IPS-18a (cell line): ENCODE results near the gene REV1.
A peak's percentile ranks its signal among the peaks of the same experiment; 100 is the strongest.

Experiments used
- H3K27ac ChIP-seq: one replicate; pipeline ENCODE4 v1.5.1; 2013; ENCODE audit warnings: low read length
- H3K27me3 ChIP-seq: one replicate; pipeline ENCODE4 v1.6.1; 2013; ENCODE audit warnings: mild to moderate bottlenecking, low read length; ENCODE audit not compliant: control insufficient read depth, insufficient read depth
- H3K36me3 ChIP-seq: one replicate; pipeline ENCODE4 v1.6.1; 2013; ENCODE audit warnings: low read depth, low read length; ENCODE audit not compliant: control insufficient read depth
- H3K4me1 ChIP-seq: one replicate; pipeline ENCODE4 v1.6.1; 2013; ENCODE audit warnings: low read depth, low read length; ENCODE audit not compliant: control insufficient read depth
- H3K4me3 ChIP-seq: one replicate; pipeline ENCODE4 v1.5.1; 2013; ENCODE audit warnings: low read length
- H3K9ac ChIP-seq: one replicate; pipeline ENCODE4 v1.6.1; 2013; ENCODE audit warnings: mild to moderate bottlenecking, low read length, moderate library complexity
- H3K9me3 ChIP-seq: one replicate; pipeline ENCODE4 v1.6.1; 2013; ENCODE audit warnings: low read depth, low read length; ENCODE audit not compliant: control insufficient read depth

Gene REV1

GRCh38 chr2:99439971-99440505 is 49.8 kb downstream of the REV1 start:
- peaks cover 15% of the 10 kb centered on the region for H3K4me1 ChIP-seq
- H3K9me3 ChIP-seq = no peaks in the 10 kb centered on the region
- peak overlapping the region; percentile 1 for H3K4me3 ChIP-seq
- H3K27me3 ChIP-seq = no peaks in the 10 kb centered on the region
- no peak overlapping the region for H3K27ac ChIP-seq
- peaks cover 16% of the 10 kb centered on the region for H3K36me3 ChIP-seq
- H3K9ac ChIP-seq = no peak overlapping the region

GRCh38 chr2:99436874-99437273 is 52.9 kb downstream of the REV1 start:
- H3K9me3 ChIP-seq = no peaks in the 10 kb centered on the region
- H3K4me3 ChIP-seq = no peak overlapping the region
- H3K27ac ChIP-seq = no peak overlapping the region
- peaks cover 15% of the 10 kb centered on the region for H3K4me1 ChIP-seq
- H3K27me3 ChIP-seq = no peaks in the 10 kb centered on the region
- peaks cover 19% of the 10 kb centered on the region for H3K36me3 ChIP-seq
- H3K9ac ChIP-seq = no peak overlapping the region

GRCh38 chr2:99433340-99433739 is 56.5 kb downstream of the REV1 start:
- Histone ChIP-seq H3K4me1 (no peaks in the 10 kb centered on the region), H3K27me3 (no peaks in the 10 kb centered on the region), H3K36me3 (peaks cover 40% of the 10 kb centered on the region)

GRCh38 chr2:99431587-99432275 is 58.1 kb downstream of the REV1 start:
- no peaks in the 10 kb centered on the region for H3K4me1 ChIP-seq
- H3K36me3 ChIP-seq = peaks cover 39% of the 10 kb centered on the region
- no peaks in the 10 kb centered on the region for H3K27me3 ChIP-seq
- no peak overlapping the region for H3K9ac ChIP-seq
- no peaks in the 10 kb centered on the region for H3K9me3 ChIP-seq
- no peak overlapping the region for H3K4me3 ChIP-seq
- H3K27ac ChIP-seq = no peak overlapping the region

More at GRCh38 chr2:99433340-99433739, 56.5 kb downstream of the REV1 start:
- Histone ChIP-seq H3K4me3 (no peak overlapping the region), H3K9ac (no peak overlapping the region), H3K9me3 (no peaks in the 10 kb centered on the region), H3K27ac (no peak overlapping the region)

- H3K4me1 ChIP-seq = no peaks in the 10 kb centered on the region
- H3K9ac ChIP-seq = no peak overlapping the region
- H3K4me3 ChIP-seq = no peak overlapping the region
- peaks cover 39% of the 10 kb centered on the region for H3K36me3 ChIP-seq
- no peaks in the 10 kb centered on the region for H3K9me3 ChIP-seq
- H3K27me3 ChIP-seq = no peaks in the 10 kb centered on the region
- no peak overlapping the region for H3K27ac ChIP-seq
Measured at GRCh38 chr2:99430614-99431291, 59.1 kb downstream of the REV1 start.

GRCh38 chr2:99425022-99425421 is 64.8 kb downstream of the REV1 start:
- peaks cover 64% of the 10 kb centered on the region for H3K36me3 ChIP-seq
- no peaks in the 10 kb centered on the region for H3K4me1 ChIP-seq
- H3K27me3 ChIP-seq = no peaks in the 10 kb centered on the region
- H3K9ac ChIP-seq = no peak overlapping the region
- no peak overlapping the region for H3K4me3 ChIP-seq
- no peak overlapping the region for H3K27ac ChIP-seq
- no peaks in the 10 kb centered on the region for H3K9me3 ChIP-seq

GRCh38 chr2:99424371-99424770 is 65.4 kb downstream of the REV1 start:
- no peaks in the 10 kb centered on the region for H3K9me3 ChIP-seq
- no peaks in the 10 kb centered on the region for H3K4me1 ChIP-seq
- H3K9ac ChIP-seq = no peak overlapping the region
- no peak overlapping the region for H3K27ac ChIP-seq
- H3K4me3 ChIP-seq = no peak overlapping the region
- peaks cover 62% of the 10 kb centered on the region for H3K36me3 ChIP-seq
- no peaks in the 10 kb centered on the region for H3K27me3 ChIP-seq

GRCh38 chr2:99422599-99422998 is 67.2 kb downstream of the REV1 start:
- Histone ChIP-seq H3K4me3 (no peak overlapping the region), H3K27me3 (no peaks in the 10 kb centered on the region), H3K27ac (no peak overlapping the region), H3K36me3 (peaks cover 64% of the 10 kb centered on the region), H3K4me1 (no peaks in the 10 kb centered on the region), H3K9ac (no peak overlapping the region), H3K9me3 (no peaks in the 10 kb centered on the region)

GRCh38 chr2:99421469-99421868 is 68.3 kb downstream of the REV1 start:
- H3K4me1 ChIP-seq = no peaks in the 10 kb centered on the region
- no peak overlapping the region for H3K9ac ChIP-seq
- H3K27ac ChIP-seq = no peak overlapping the region
- H3K9me3 ChIP-seq = no peaks in the 10 kb centered on the region
- H3K4me3 ChIP-seq = no peak overlapping the region
- no peaks in the 10 kb centered on the region for H3K27me3 ChIP-seq
- H3K36me3 ChIP-seq = peaks cover 72% of the 10 kb centered on the region

- H3K9ac ChIP-seq = no peak overlapping the region
- no peaks in the 10 kb centered on the region for H3K27me3 ChIP-seq
- peaks cover 77% of the 10 kb centered on the region for H3K36me3 ChIP-seq
- H3K9me3 ChIP-seq = no peaks in the 10 kb centered on the region
- H3K4me3 ChIP-seq = no peak overlapping the region
- no peaks in the 10 kb centered on the region for H3K4me1 ChIP-seq
- no peak overlapping the region for H3K27ac ChIP-seq
Measured at GRCh38 chr2:99420751-99421299, 69.0 kb downstream of the REV1 start.

GRCh38 chr2:99420031-99420430 is 69.8 kb downstream of the REV1 start:
- Histone ChIP-seq H3K36me3 (peaks cover 76% of the 10 kb centered on the region), H3K27ac (no peak overlapping the region), H3K4me3 (no peak overlapping the region), H3K4me1 (no peaks in the 10 kb centered on the region), H3K9ac (no peak overlapping the region), H3K27me3 (no peaks in the 10 kb centered on the region), H3K9me3 (no peaks in the 10 kb centered on the region)
